CD4-positive, CD25-positive, alpha-beta regulatory T cell (primary cell): ENCODE results near the gene C16orf95. TPM values are rescaled to one million over a fixed set of nuclear protein-coding genes. Genes with fewer than 3 reads are reported as not detected.

Experiments
- ATAC-seq, 2 donors: fragments of 150-1000 bp; cut with Tn5 transposase; one replicate each; pipeline ENCODE4 v1.10.0; 2021; ENCODE audit warnings: low read depth in 2 of 2, moderate number of reproducible peaks in 2 of 2, moderate library complexity in 1 of 2
- DNase-seq, 3 donors: peaks; one replicate each; pipeline versions ENCODE4 v3.0.0 to v3.0.0-alpha.2; 2012 to 2022; ENCODE audit warnings: mixed read lengths in 1 of 3
- H3K27ac ChIP-seq: one replicate; pipeline ENCODE4 v1.7.0; 2013; ENCODE audit warnings: mild to moderate bottlenecking, low read length; ENCODE audit not compliant: insufficient read depth, poor library complexity, severe bottlenecking
- H3K27me3 ChIP-seq: one replicate; pipeline ENCODE4 v1.7.0; 2013; ENCODE audit warnings: low read length; ENCODE audit not compliant: control insufficient read depth, insufficient read depth
- H3K36me3 ChIP-seq: one replicate; pipeline ENCODE4 v1.7.0; 2013; ENCODE audit warnings: mild to moderate bottlenecking, low read length, moderate library complexity; ENCODE audit not compliant: control insufficient read depth, insufficient read depth
- H3K4me1 ChIP-seq: 2 replicates; pipeline ENCODE4 v1.7.0; 2013; ENCODE audit warnings: mild to moderate bottlenecking, low read length; ENCODE audit not compliant: insufficient read depth, control insufficient read depth, poor library complexity, severe bottlenecking
- H3K4me3 ChIP-seq: one replicate; pipeline ENCODE4 v1.7.0; 2013; ENCODE audit warnings: low read depth, mild to moderate bottlenecking, low read length, moderate library complexity
- H3K9me3 ChIP-seq, 2 experiments: 1 replicate in 1 of 2; 2 replicates in 1 of 2; pipeline ENCODE4 v1.7.0; 2013; ENCODE audit warnings: low read length in 2 of 2, mild to moderate bottlenecking in 1 of 2, moderate library complexity in 1 of 2; ENCODE audit not compliant: control insufficient read depth in 2 of 2
- H3K27ac Mint-ChIP-seq, 3 donors: one replicate each; pipeline ENCODE4 v1.8.0; 2020 to 2022; ENCODE audit warnings: mild to moderate bottlenecking in 3 of 3, mixed read lengths in 3 of 3, moderate library complexity in 2 of 3
- H3K27me3 Mint-ChIP-seq: one replicate; pipeline ENCODE4 v1.8.0; 2022; ENCODE audit warnings: mild to moderate bottlenecking, mixed read lengths
- H3K36me3 Mint-ChIP-seq: one replicate; pipeline ENCODE4 v1.8.0; 2020; ENCODE audit warnings: mixed read lengths
- H3K4me1 Mint-ChIP-seq, 4 donors: one replicate each; pipeline ENCODE4 v1.8.0; 2020 to 2022; ENCODE audit warnings: mixed read lengths in 4 of 4, mild to moderate bottlenecking in 1 of 4
- H3K4me3 Mint-ChIP-seq, 4 donors: one replicate each; pipeline ENCODE4 v1.8.0; 2020 to 2022; ENCODE audit warnings: mild to moderate bottlenecking in 4 of 4, mixed read lengths in 4 of 4, moderate library complexity in 3 of 4
- H3K9me3 Mint-ChIP-seq, 7 donors: one replicate each; pipeline ENCODE4 v1.8.0; 2020 to 2022; ENCODE audit warnings: mixed read lengths in 7 of 7, mild to moderate bottlenecking in 3 of 7, moderate library complexity in 2 of 7
- polyA plus RNA-seq, 4 donors: library from polyadenylated mRNA; unstranded; fragments of 300-500 nt; fragmentation: Illumina TruSeq; gene quantifications; one replicate each; pipeline ENCODE4 v1.2.3, GENCODE V29; 2021
- total RNA-seq: library from RNA; stranded (reverse); gene quantifications from one replicate; pipeline ENCODE4 v1.2.3, GENCODE V29; 2022

Gene C16orf95
- total and polyA plus RNA-seq, 5 donors from 2014 or later: 2.1 to 8.8 (median 2.9) TPM

- peaks cover 0 to 6% (median 3%) of the 10 kb centered on the region in 4 donors for H3K4me1 Mint-ChIP-seq
- Histone ChIP-seq H3K4me1 (no peaks in the 10 kb centered on the region), H3K4me3 (no peak overlapping the region), H3K9me3 (no peaks in the 10 kb centered on the region), H3K27ac (no peak overlapping the region), H3K36me3 (no peaks in the 10 kb centered on the region), H3K27me3 (no peaks in the 10 kb centered on the region)
- DNase-seq (peak in 1 of 3 donors; percentile 22), ATAC-seq (no peak)
- H3K27ac Mint-ChIP-seq: no peak overlapping the region
- H3K27me3 Mint-ChIP-seq: no peaks in the 10 kb centered on the region
- H3K4me3 Mint-ChIP-seq: no peak overlapping the region
- H3K9me3 Mint-ChIP-seq: peaks cover 0 to 5% (median 0%) of the 10 kb centered on the region in 7 donors
- H3K36me3 Mint-ChIP-seq: peaks cover 4% of the 10 kb centered on the region
These were observed 8.4 kb downstream of the C16orf95 start for GRCh38 chr16:87308826-87309225.

DNA sequence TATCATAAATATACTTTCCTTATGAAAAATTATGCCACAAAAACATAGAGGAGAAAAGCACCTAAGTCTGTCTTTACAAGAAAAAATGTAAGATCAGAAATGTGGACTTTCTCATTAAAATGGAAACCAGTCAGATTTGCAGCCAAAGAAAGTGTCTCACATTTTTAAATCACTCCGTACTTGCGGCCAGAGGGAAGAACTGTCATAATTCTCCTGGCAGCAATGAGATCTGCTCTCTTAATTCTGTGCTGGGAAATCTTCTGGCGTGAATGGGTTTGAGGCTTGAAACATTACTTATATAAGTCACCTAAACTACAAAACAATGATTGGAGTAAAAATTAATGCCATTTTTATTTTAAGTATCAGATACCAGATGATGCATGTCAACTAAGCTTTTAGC lies 10.7 kb downstream of the C16orf95 start:
- H3K27ac Mint-ChIP-seq: no peak overlapping the region
- no peak for ATAC-seq
- DNase-seq: no peak
- Histone ChIP-seq H3K36me3 (no peaks in the 10 kb centered on the region), H3K4me1 (peaks cover 3% of the 10 kb centered on the region), H3K4me3 (no peak overlapping the region), H3K27me3 (no peaks in the 10 kb centered on the region), H3K27ac (no peak overlapping the region), H3K9me3 (no peaks in the 10 kb centered on the region)
- H3K4me1 Mint-ChIP-seq: peaks cover 0 to 25% (median 11%) of the 10 kb centered on the region in 4 donors
- no peaks in the 10 kb centered on the region for H3K27me3 Mint-ChIP-seq
- H3K4me3 Mint-ChIP-seq: no peak overlapping the region
- peaks cover 0 to 5% (median 0%) of the 10 kb centered on the region in 7 donors for H3K9me3 Mint-ChIP-seq
- H3K36me3 Mint-ChIP-seq: peaks cover 4% of the 10 kb centered on the region

- Histone ChIP-seq H3K36me3 (no peaks in the 10 kb centered on the region), H3K27me3 (no peaks in the 10 kb centered on the region), H3K4me1 (peaks cover 3% of the 10 kb centered on the region), H3K27ac (no peak overlapping the region), H3K4me3 (no peak overlapping the region), H3K9me3 (no peaks in the 10 kb centered on the region)
- DNase-seq (no peak), ATAC-seq (no peak)
- Mint-ChIP-seq H3K9me3 (peaks cover 0 to 5% (median 0%) of the 10 kb centered on the region in 7 donors), H3K27ac (no peak overlapping the region), H3K36me3 (peaks cover 4% of the 10 kb centered on the region), H3K4me3 (no peak overlapping the region), H3K27me3 (no peaks in the 10 kb centered on the region), H3K4me1 (peaks cover 0 to 25% (median 11%) of the 10 kb centered on the region in 4 donors)
These were observed 11.4 kb downstream of the C16orf95 start for GRCh38 chr16:87305505-87306391.

DNA sequence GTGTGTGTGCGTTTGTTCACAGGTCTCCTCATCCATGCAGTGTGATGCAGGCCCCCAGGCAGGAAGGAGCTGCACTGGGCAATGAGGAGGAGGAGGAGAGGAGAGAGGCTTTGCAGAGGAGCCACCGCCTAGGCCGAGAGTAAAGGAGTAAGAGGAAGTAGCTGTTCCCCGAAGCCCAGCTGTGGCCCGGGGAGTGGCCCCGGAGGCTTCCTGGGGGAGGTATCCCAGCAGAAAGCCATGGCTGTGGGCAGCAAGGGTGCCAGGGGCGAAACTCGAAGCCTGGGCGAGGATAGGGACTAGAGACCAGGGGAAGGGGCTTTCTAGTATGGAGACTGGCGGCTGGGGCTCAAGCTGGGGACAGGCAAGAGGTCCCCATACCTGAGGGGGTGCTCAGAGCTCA lies 12.2 kb downstream of the C16orf95 start:
- Histone ChIP-seq H3K27ac (no peak overlapping the region), H3K4me1 (peaks cover 3% of the 10 kb centered on the region), H3K9me3 (no peaks in the 10 kb centered on the region), H3K27me3 (no peaks in the 10 kb centered on the region), H3K36me3 (no peaks in the 10 kb centered on the region), H3K4me3 (no peak overlapping the region)
- no peaks in the 10 kb centered on the region for H3K27me3 Mint-ChIP-seq
- H3K4me1 Mint-ChIP-seq: peaks cover 0 to 25% (median 11%) of the 10 kb centered on the region in 4 donors
- peak in 1 of 3 donors; percentile 17 for DNase-seq
- peak overlapping the region in 1 of 3 donors; percentile 60 for H3K27ac Mint-ChIP-seq
- no peak for ATAC-seq
- peaks cover 0 to 5% (median 0%) of the 10 kb centered on the region in 7 donors for H3K9me3 Mint-ChIP-seq
- H3K36me3 Mint-ChIP-seq: peaks cover 7% of the 10 kb centered on the region
- peak overlapping the region in 1 of 4 donors; percentile 32 for H3K4me3 Mint-ChIP-seq

DNA sequence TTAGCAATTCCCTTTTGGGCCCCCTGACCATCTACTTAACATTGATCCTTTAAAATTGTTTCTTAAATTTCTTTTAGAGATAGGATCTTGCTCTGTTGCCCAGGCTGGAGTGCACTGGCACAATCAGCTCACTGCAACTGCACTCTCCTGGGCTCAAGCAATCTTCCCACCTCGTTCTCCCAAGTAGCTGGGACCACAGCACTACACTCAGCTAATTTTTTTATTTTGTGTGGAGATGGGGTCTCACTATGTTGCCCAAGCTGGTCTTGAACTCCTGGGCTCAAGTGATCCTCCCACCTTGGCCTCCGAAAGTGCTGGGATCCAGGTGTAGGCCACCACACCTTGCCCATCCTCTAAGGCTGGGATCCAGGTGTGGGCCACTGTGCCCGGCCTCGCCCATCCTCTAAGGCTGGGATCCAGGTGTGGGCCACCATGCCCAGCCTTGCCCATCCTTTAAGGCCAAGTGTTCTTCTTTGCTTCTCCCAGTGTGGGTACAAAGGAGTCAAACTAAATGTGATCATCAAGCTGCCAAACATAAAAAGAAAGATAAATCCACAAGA lies 13.2 kb downstream of the C16orf95 start:
- Histone ChIP-seq H3K9me3 (no peaks in the 10 kb centered on the region), H3K27ac (no peak overlapping the region), H3K36me3 (no peaks in the 10 kb centered on the region), H3K4me3 (no peak overlapping the region), H3K27me3 (no peaks in the 10 kb centered on the region), H3K4me1 (peaks cover 3% of the 10 kb centered on the region)
- H3K9me3 Mint-ChIP-seq: peaks cover 0 to 5% (median 0%) of the 10 kb centered on the region in 7 donors
- H3K36me3 Mint-ChIP-seq: peaks cover 7% of the 10 kb centered on the region
- ATAC-seq: no peak
- no peaks in the 10 kb centered on the region for H3K27me3 Mint-ChIP-seq
- H3K27ac Mint-ChIP-seq: no peak overlapping the region
- H3K4me3 Mint-ChIP-seq: no peak overlapping the region
- H3K4me1 Mint-ChIP-seq: peaks cover 0 to 25% (median 11%) of the 10 kb centered on the region in 4 donors
- no peak for DNase-seq

- Histone ChIP-seq H3K27me3 (no peaks in the 10 kb centered on the region), H3K27ac (no peak overlapping the region), H3K36me3 (no peaks in the 10 kb centered on the region), H3K4me3 (no peak overlapping the region), H3K4me1 (peaks cover 3% of the 10 kb centered on the region), H3K9me3 (no peaks in the 10 kb centered on the region)
- peak in 1 of 2 donors; percentile 67 for ATAC-seq
- H3K36me3 Mint-ChIP-seq: peaks cover 6% of the 10 kb centered on the region
- H3K4me3 Mint-ChIP-seq: peak overlapping the region in 1 of 4 donors; percentile 38
- DNase-seq: peak in 1 of 3 donors; percentile 68
- H3K27me3 Mint-ChIP-seq: no peaks in the 10 kb centered on the region
- H3K27ac Mint-ChIP-seq: peak overlapping the region in 2 of 3 donors; percentile 54 to 80
- peaks cover 0 to 20% (median 11%) of the 10 kb centered on the region in 4 donors for H3K4me1 Mint-ChIP-seq
- H3K9me3 Mint-ChIP-seq: peaks cover 0 to 2% (median 0%) of the 10 kb centered on the region in 7 donors
These were observed 13.7 kb downstream of the C16orf95 start for GRCh38 chr16:87303431-87303930.

- Mint-ChIP-seq H3K27ac (peak overlapping the region in 1 of 3 donors; percentile 62), H3K4me3 (no peak overlapping the region), H3K27me3 (no peaks in the 10 kb centered on the region), H3K9me3 (peaks cover 0 to 1% (median 0%) of the 10 kb centered on the region in 7 donors), H3K36me3 (peaks cover 6% of the 10 kb centered on the region), H3K4me1 (peaks cover 0 to 19% (median 11%) of the 10 kb centered on the region in 4 donors)
- no peak for DNase-seq
- Histone ChIP-seq H3K36me3 (no peaks in the 10 kb centered on the region), H3K27me3 (no peaks in the 10 kb centered on the region), H3K9me3 (no peaks in the 10 kb centered on the region), H3K4me3 (no peak overlapping the region), H3K4me1 (peaks cover 3% of the 10 kb centered on the region), H3K27ac (no peak overlapping the region)
- no peak for ATAC-seq
These were observed 18.2 kb downstream of the C16orf95 start for GRCh38 chr16:87298857-87299465.
